Forelimb muscle (tissue), 1 donor: ENCODE results near the gene SLC2A9. TPM values are rescaled to one million over a fixed set of nuclear protein-coding genes. Genes with fewer than 3 reads are reported as not detected.

Source experiments
- DNase-seq: peaks from one replicate; pipeline ENCODE4 v3.0.0-alpha.2; 2013; ENCODE audit warnings: low read depth
- polyA plus RNA-seq: library from polyadenylated mRNA; unstranded; fragments of 120-200 nt; gene quantifications from one replicate; pipeline ENCODE4 v1.2.1, GENCODE V29; 2013; ENCODE audit not compliant: insufficient read length

Gene SLC2A9
- polyA plus RNA-seq, 1 donor = 3.4 TPM

- DNase-seq = no peak
Measured at GRCh38 chr4:10020106-10020505, 1.2 kb downstream of the SLC2A9 start.

- no peak for DNase-seq
Measured at GRCh38 chr4:10019521-10020051, 1.7 kb downstream of the SLC2A9 start.

- DNase-seq = peak; percentile 82
Measured at GRCh38 chr4:10018818-10019461, 2.4 kb downstream of the SLC2A9 start.

- DNase-seq = no peak
Measured at GRCh38 chr4:10017037-10017893, 4.0 kb downstream of the SLC2A9 start.

GRCh38 chr4:10016169-10016568 lies 5.1 kb downstream of the SLC2A9 start:
- no peak for DNase-seq

GRCh38 chr4:10015140-10015753 lies 6.0 kb downstream of the SLC2A9 start:
- no peak for DNase-seq

- no peak for DNase-seq
Measured at GRCh38 chr4:10013722-10014121, 7.6 kb downstream of the SLC2A9 start.

GRCh38 chr4:10011885-10012284 lies 9.4 kb downstream of the SLC2A9 start:
- DNase-seq = no peak

GRCh38 chr4:10011277-10011676 lies 10.0 kb downstream of the SLC2A9 start:
- no peak for DNase-seq

- DNase-seq = no peak
Measured at GRCh38 chr4:10009861-10010500, 11.3 kb downstream of the SLC2A9 start.

GRCh38 chr4:10008609-10009005 lies 12.7 kb downstream of the SLC2A9 start:
- no peak for DNase-seq

GRCh38 chr4:10007793-10008608 lies 13.3 kb downstream of the SLC2A9 start:
- peak; percentile 83 for DNase-seq

- no peak for DNase-seq
Measured at GRCh38 chr4:10007436-10007740, 13.9 kb downstream of the SLC2A9 start.

GRCh38 chr4:10006601-10007435 lies 14.5 kb downstream of the SLC2A9 start:
- DNase-seq = no peak

GRCh38 chr4:10006231-10006600 lies 15.1 kb downstream of the SLC2A9 start:
- DNase-seq = no peak

- no peak for DNase-seq
Measured at GRCh38 chr4:10005632-10006031, 15.7 kb downstream of the SLC2A9 start.

GRCh38 chr4:10003666-10004065 lies 17.6 kb downstream of the SLC2A9 start:
- no peak for DNase-seq

- DNase-seq = no peak
Measured at GRCh38 chr4:10002278-10002677, 19.0 kb downstream of the SLC2A9 start.

- no peak for DNase-seq
Measured at GRCh38 chr4:10001757-10002156, 19.5 kb downstream of the SLC2A9 start.

- DNase-seq = no peak
Measured at GRCh38 chr4:9999956-10000561, 21.2 kb downstream of the SLC2A9 start.
